Transverse colon (tissue), 3 donors: ENCODE measurements around the gene LARGE1.

ENCODE experiments used
- CTCF ChIP-seq, 5 experiments: fragments of 200-600 bp in 3 of 5; fragments of 450-650 bp in 2 of 5; sonication (generic) in 3 of 5; IDR thresholded peaks; 1 replicate in 2 of 5; 2 replicates in 3 of 5; pipeline ENCODE4 v1.5.1; 2016 to 2017; ENCODE audit warnings: antibody characterized with exemption in 5 of 5, inconsistent platforms in 3 of 5, mild to moderate bottlenecking in 2 of 5, moderate library complexity in 1 of 5
- EP300 ChIP-seq: sonication (generic); formaldehyde crosslinking; IDR thresholded peaks from one replicate; pipeline ENCODE4 v1.6.1; 2017; ENCODE audit warnings: antibody characterized with exemption, low read depth
- POLR2A ChIP-seq: fragments of 450-650 bp; IDR thresholded peaks from one replicate; pipeline ENCODE4 v1.6.1; 2016; ENCODE audit warnings: antibody characterized with exemption, mild to moderate bottlenecking, moderate library complexity

DNA sequence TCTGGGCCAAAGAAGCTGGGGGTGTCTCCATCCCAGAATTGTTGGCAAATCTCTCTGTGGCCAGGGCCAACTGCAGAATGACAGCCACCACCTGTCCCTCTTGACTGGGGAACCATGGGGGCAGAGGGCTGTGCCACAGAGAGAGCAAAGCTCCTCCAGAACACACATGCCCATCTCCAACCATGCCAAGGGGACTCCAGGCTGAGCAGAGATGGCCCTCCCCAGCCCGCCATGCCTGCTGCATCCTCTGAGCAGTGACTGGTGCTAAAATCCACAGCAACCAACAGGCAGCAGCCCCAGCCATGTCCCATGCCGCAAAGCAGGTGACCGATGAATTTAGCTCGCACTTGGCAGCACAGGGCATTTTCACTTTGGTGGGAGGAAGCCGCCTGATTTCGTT lies 45.0 kb downstream of the LARGE1 start:
- TF ChIP-seq CTCF (IDR thresholded peaks at IDR 0.05), result no peak
- TF ChIP-seq POLR2A, result no peak
- TF ChIP-seq EP300, result no peak
